Fibroblast of lung (primary cell): ENCODE measurements around the gene WDR49. TPM values are rescaled to one million over a fixed set of nuclear protein-coding genes. Genes with fewer than 3 reads are reported as not detected.

Experiments used
- DNase-seq, 2 donors: peaks; one replicate each; pipeline versions ENCODE4 v3.0.0 to v3.0.0-alpha.2; 2010; ENCODE audit warnings: low read depth in 2 of 2
- H2AFZ ChIP-seq: 2 replicates; pipeline ENCODE4 v1.5.1; 2012; ENCODE audit warnings: low read length, control low read depth, inconsistent platforms
- H3K27ac ChIP-seq: 2 replicates; pipeline ENCODE4 v1.5.1; 2011; ENCODE audit warnings: low read length, control low read depth; ENCODE audit not compliant: insufficient read depth
- H3K27me3 ChIP-seq: 2 replicates; pipeline ENCODE4 v1.5.1; 2011; ENCODE audit warnings: mild to moderate bottlenecking, low read length; ENCODE audit not compliant: control insufficient read depth, insufficient read depth
- H3K36me3 ChIP-seq: 2 replicates; pipeline ENCODE4 v1.5.1; 2011; ENCODE audit warnings: low read length; ENCODE audit not compliant: control insufficient read depth, insufficient read depth
- H3K4me1 ChIP-seq: 2 replicates; pipeline ENCODE4 v1.5.1; 2011; ENCODE audit warnings: low read length; ENCODE audit not compliant: control insufficient read depth, insufficient read depth; ENCODE audit errors: extremely low read depth
- H3K4me2 ChIP-seq: 2 replicates; pipeline ENCODE4 v1.5.1; 2011; ENCODE audit warnings: low read length, control low read depth; ENCODE audit not compliant: insufficient read depth; ENCODE audit errors: extremely low read depth
- H3K4me3 ChIP-seq, 4 experiments: fragments of 200-600 bp in 1 of 4; sonication (generic) in 1 of 4; replicated peaks in 1 of 4; 2 replicates each; pipeline ENCODE4 v1.5.1; 2011 to 2016; ENCODE audit warnings: low read length in 4 of 4, low read depth in 3 of 4, mild to moderate bottlenecking in 3 of 4, control low read depth in 2 of 4, inconsistent platforms in 1 of 4, mixed read lengths in 1 of 4; ENCODE audit not compliant: insufficient read depth in 1 of 4; ENCODE audit errors: control extremely low read depth in 1 of 4
- H3K79me2 ChIP-seq: 2 replicates; pipeline ENCODE4 v1.5.1; 2012; ENCODE audit warnings: mild to moderate bottlenecking, low read length, inconsistent platforms; ENCODE audit not compliant: control insufficient read depth, insufficient read depth
- H3K9ac ChIP-seq: 2 replicates; pipeline ENCODE4 v1.5.1; 2011; ENCODE audit warnings: mild to moderate bottlenecking, low read length, control low read depth; ENCODE audit not compliant: insufficient read depth
- H3K9me3 ChIP-seq: 2 replicates; pipeline ENCODE4 v1.5.1; 2012; ENCODE audit warnings: low read depth, low read length; ENCODE audit not compliant: control insufficient read depth, insufficient read depth
- H4K20me1 ChIP-seq: 2 replicates; pipeline ENCODE4 v1.5.1; 2011; ENCODE audit warnings: low read length; ENCODE audit not compliant: control insufficient read depth, insufficient read depth; ENCODE audit errors: extremely low read depth
- EZH2 ChIP-seq: IDR thresholded peaks from 2 replicates; pipeline ENCODE4 v1.5.1; 2012; ENCODE audit warnings: low read length, control low read depth, mild to moderate bottlenecking; ENCODE audit errors: missing control alignments
- polyA plus RNA-seq, 2 donors: library from polyadenylated mRNA; depleted of rRNA in 1 of 2; stranded (reverse) in 1 of 2; unstranded in 1 of 2; fragments of >200 nt; gene quantifications; 2 replicates each; pipeline ENCODE4 v1.2.1, GENCODE V29; 2011 to 2012; ENCODE audit warnings: missing spikeins in 1 of 2
- total RNA-seq: library from RNA; depleted of rRNA; stranded (reverse); fragments of >200 nt; gene quantifications from 2 replicates; pipeline ENCODE4 v1.2.1, GENCODE V29; 2014
- TF ChIP-seq, protein P1 (sequence below), 2 donors: IDR thresholded peaks in 1 of 2; conservative IDR thresholded peaks in 1 of 2; 1 replicate in 1 of 2; 2 replicates in 1 of 2; pipeline ENCODE4 v1.5.1; 2011 to 2012; ENCODE audit warnings: low read length in 2 of 2, control low read depth in 1 of 2, inconsistent platforms in 1 of 2, low read depth in 1 of 2, mild to moderate bottlenecking in 1 of 2

Gene WDR49
- total and polyA plus RNA-seq, 2 donors (not counting 1 experiment from before 2014, with no cell fraction given): under 0.01 TPM; not detected in 1

GRCh38 chr3:167565489-167565888, 88.3 kb downstream of the WDR49 start:
- no peak for DNase-seq
- no peaks in the 10 kb centered on the region for H3K4me1 ChIP-seq
- H4K20me1 ChIP-seq: no peaks in the 10 kb centered on the region
- no peaks in the 10 kb centered on the region for H3K27me3 ChIP-seq
- H3K27ac ChIP-seq: no peak overlapping the region
- H3K4me3 ChIP-seq: no peak overlapping the region
- H3K9me3 ChIP-seq: no peaks in the 10 kb centered on the region
- H3K9ac ChIP-seq: no peak overlapping the region
- H3K36me3 ChIP-seq: no peaks in the 10 kb centered on the region
- no peak for TF ChIP-seq EZH2
- TF ChIP-seq, protein P1, sequence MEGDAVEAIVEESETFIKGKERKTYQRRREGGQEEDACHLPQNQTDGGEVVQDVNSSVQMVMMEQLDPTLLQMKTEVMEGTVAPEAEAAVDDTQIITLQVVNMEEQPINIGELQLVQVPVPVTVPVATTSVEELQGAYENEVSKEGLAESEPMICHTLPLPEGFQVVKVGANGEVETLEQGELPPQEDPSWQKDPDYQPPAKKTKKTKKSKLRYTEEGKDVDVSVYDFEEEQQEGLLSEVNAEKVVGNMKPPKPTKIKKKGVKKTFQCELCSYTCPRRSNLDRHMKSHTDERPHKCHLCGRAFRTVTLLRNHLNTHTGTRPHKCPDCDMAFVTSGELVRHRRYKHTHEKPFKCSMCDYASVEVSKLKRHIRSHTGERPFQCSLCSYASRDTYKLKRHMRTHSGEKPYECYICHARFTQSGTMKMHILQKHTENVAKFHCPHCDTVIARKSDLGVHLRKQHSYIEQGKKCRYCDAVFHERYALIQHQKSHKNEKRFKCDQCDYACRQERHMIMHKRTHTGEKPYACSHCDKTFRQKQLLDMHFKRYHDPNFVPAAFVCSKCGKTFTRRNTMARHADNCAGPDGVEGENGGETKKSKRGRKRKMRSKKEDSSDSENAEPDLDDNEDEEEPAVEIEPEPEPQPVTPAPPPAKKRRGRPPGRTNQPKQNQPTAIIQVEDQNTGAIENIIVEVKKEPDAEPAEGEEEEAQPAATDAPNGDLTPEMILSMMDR (conservative IDR thresholded peaks at IDR 0.05 in 1 of 2, IDR thresholded peaks at IDR 0.05 in 1 of 2; ENCODE audit: low read depth in 1 of 2, low read length in 2 of 2): no peak
- H3K4me2 ChIP-seq: no peak overlapping the region
- H2AFZ ChIP-seq: no peak overlapping the region
- no peaks in the 10 kb centered on the region for H3K79me2 ChIP-seq

DNA sequence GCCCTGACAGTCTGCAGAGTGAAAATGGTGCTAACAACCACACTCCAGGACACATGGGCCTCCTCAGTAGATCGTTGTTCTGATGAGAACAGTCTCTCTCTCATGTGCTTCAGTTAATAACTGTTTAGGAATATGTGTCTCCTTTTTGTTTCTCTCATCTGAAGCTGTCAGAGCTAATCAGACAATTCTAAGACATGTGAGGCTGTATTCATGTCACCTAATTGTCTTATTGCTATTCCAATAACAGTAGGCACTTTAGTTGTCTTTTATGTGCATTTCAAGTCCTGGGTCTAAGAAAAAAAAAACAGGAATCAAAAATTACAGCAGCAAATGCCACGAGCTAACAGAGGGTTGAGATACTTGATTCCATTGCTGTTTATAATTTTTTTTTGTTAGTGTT, 89.1 kb downstream of the WDR49 start:
- Histone ChIP-seq H3K4me2 (no peak overlapping the region), H3K9ac (no peak overlapping the region), H2AFZ (no peak overlapping the region), H3K4me3 (no peak overlapping the region), H4K20me1 (no peaks in the 10 kb centered on the region), H3K9me3 (no peaks in the 10 kb centered on the region), H3K4me1 (no peaks in the 10 kb centered on the region), H3K36me3 (no peaks in the 10 kb centered on the region), H3K27me3 (no peaks in the 10 kb centered on the region), H3K79me2 (no peaks in the 10 kb centered on the region), H3K27ac (no peak overlapping the region)
- TF ChIP-seq, protein P1 (conservative IDR thresholded peaks at IDR 0.05 in 1 of 2, IDR thresholded peaks at IDR 0.05 in 1 of 2; ENCODE audit: low read depth in 1 of 2, low read length in 2 of 2): no peak
- no peak for TF ChIP-seq EZH2
- DNase-seq: no peak

GRCh38 chr3:167559924-167560323, 93.8 kb downstream of the WDR49 start:
- no peak for DNase-seq
- H4K20me1 ChIP-seq: no peaks in the 10 kb centered on the region
- H3K4me1 ChIP-seq: no peaks in the 10 kb centered on the region
- H3K79me2 ChIP-seq: no peaks in the 10 kb centered on the region
- no peak overlapping the region for H3K27ac ChIP-seq
- H3K4me3 ChIP-seq: no peak overlapping the region
- H3K27me3 ChIP-seq: no peaks in the 10 kb centered on the region
- H3K9me3 ChIP-seq: no peaks in the 10 kb centered on the region
- H3K36me3 ChIP-seq: no peaks in the 10 kb centered on the region
- TF ChIP-seq, protein P1 (conservative IDR thresholded peaks at IDR 0.05 in 1 of 2, IDR thresholded peaks at IDR 0.05 in 1 of 2; ENCODE audit: low read depth in 1 of 2, low read length in 2 of 2): no peak
- TF ChIP-seq EZH2: no peak
- H2AFZ ChIP-seq: no peak overlapping the region
- H3K9ac ChIP-seq: no peak overlapping the region
- H3K4me2 ChIP-seq: no peak overlapping the region
